ENCODE measurements around the gene MFGE8. TPM values are rescaled to one million over a fixed set of nuclear protein-coding genes. Genes with fewer than 3 reads are reported as not detected.

The MFGE8 gene
- total RNA-seq, 4 donors from 2014 or later, result 239 to 437 (median 395) TPM

DNA sequence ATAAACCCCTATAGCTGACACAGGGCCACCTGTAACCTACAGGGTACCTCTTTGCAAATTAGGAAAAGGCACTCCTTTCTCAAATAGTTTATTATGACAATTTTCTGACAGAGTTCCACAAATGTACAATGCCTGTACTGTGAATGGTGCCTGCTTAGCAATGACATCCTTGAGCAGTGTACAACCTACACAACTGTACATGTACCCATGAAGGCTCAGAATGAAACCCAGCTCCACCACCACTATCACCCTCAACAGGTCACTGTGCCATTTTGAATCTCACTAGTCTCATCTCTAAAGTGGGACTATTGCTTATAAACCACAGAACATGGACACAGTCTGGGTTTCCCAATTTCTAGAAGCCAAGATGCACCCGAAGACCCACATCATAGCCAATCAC is 7.0 kb downstream of the MFGE8 start:
- Histone ChIP-seq H3K4me3 (no peak overlapping the region), H3K27ac (peak overlapping the region; percentile 92 to 99 (median 97)), H3K27me3 (no peaks in the 10 kb centered on the region), H3K9me3 (no peaks in the 10 kb centered on the region), H3K4me1 (peaks cover 60 to 63% of the 10 kb centered on the region in 2 donors), H3K36me3 (peaks cover 0 to 99% of the 10 kb centered on the region in 2 donors)
- TF ChIP-seq, protein P1, sequence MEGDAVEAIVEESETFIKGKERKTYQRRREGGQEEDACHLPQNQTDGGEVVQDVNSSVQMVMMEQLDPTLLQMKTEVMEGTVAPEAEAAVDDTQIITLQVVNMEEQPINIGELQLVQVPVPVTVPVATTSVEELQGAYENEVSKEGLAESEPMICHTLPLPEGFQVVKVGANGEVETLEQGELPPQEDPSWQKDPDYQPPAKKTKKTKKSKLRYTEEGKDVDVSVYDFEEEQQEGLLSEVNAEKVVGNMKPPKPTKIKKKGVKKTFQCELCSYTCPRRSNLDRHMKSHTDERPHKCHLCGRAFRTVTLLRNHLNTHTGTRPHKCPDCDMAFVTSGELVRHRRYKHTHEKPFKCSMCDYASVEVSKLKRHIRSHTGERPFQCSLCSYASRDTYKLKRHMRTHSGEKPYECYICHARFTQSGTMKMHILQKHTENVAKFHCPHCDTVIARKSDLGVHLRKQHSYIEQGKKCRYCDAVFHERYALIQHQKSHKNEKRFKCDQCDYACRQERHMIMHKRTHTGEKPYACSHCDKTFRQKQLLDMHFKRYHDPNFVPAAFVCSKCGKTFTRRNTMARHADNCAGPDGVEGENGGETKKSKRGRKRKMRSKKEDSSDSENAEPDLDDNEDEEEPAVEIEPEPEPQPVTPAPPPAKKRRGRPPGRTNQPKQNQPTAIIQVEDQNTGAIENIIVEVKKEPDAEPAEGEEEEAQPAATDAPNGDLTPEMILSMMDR (IDR thresholded peaks at IDR 0.05 in 4 of 5, conservative IDR thresholded peaks at IDR 0.05 in 1 of 5), result no peak
- no peak for TF ChIP-seq POLR2A (IDR thresholded peaks at IDR 0.05)
- in situ Hi-C loops (cut with MboI; ENCODE audit: low sequenced_read_pairs in 4 of 4) (loop anchor here in 3 of 4 donors (10.0 to 25.0 kb wide), 3 partner anchors 109 to 259 kb away; no protein-coding TSS in a partner anchor), intact Hi-C loops (cut with DNase I; ENCODE audit: low total_unique reads) (loop anchor here (5.0 kb wide), 1 partner anchor 426 kb away; the partner anchor contains the start of gene POLG)
- no peak for DNase-seq
- no peak for ATAC-seq

DNA sequence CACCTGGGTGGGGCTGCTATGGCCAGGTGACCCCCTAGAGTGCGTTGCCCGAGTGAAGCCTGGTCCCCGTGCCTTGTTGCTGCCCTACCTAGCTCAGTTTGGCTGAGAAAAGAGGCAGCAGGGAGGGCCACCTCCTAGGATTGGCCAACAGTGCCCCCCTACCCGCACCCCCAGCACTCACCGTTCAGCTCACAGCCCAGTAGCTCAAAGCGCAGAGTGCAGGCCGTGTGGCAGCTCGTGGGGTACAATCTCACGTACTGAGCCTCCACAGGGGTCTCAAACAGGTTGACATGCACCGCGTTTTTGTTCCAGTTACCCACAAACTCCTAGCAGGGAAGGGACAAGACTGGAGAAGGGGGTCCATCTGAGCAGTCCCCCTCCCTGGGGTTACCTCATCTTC is 7.6 kb downstream of the MFGE8 start:
- H3K27me3 ChIP-seq, result no peaks in the 10 kb centered on the region
- peak overlapping the region; percentile 76 to 99 (median 94) for H3K27ac ChIP-seq
- no peak overlapping the region for H3K4me3 ChIP-seq
- peaks cover 54 to 60% of the 10 kb centered on the region in 2 donors for H3K4me1 ChIP-seq
- DNase-seq, result no peak
- no peak for TF ChIP-seq POLR2A (IDR thresholded peaks at IDR 0.05)
- TF ChIP-seq, protein P1 (IDR thresholded peaks at IDR 0.05 in 4 of 5, conservative IDR thresholded peaks at IDR 0.05 in 1 of 5), result no peak
- H3K36me3 ChIP-seq, result peaks cover 0 to 97% of the 10 kb centered on the region in 2 donors
- in situ Hi-C loops (cut with MboI; ENCODE audit: low sequenced_read_pairs in 4 of 4) (loop anchor here in 3 of 4 donors (10.0 to 25.0 kb wide), 3 partner anchors 109 to 259 kb away; no protein-coding TSS in a partner anchor), intact Hi-C loops (cut with DNase I; ENCODE audit: low total_unique reads) (loop anchor here (2.0 to 5.0 kb wide), 2 partner anchors 113 to 427 kb away; partner anchors contain the start of gene POLG)
- ATAC-seq, result no peak
- H3K9me3 ChIP-seq, result no peaks in the 10 kb centered on the region

DNA sequence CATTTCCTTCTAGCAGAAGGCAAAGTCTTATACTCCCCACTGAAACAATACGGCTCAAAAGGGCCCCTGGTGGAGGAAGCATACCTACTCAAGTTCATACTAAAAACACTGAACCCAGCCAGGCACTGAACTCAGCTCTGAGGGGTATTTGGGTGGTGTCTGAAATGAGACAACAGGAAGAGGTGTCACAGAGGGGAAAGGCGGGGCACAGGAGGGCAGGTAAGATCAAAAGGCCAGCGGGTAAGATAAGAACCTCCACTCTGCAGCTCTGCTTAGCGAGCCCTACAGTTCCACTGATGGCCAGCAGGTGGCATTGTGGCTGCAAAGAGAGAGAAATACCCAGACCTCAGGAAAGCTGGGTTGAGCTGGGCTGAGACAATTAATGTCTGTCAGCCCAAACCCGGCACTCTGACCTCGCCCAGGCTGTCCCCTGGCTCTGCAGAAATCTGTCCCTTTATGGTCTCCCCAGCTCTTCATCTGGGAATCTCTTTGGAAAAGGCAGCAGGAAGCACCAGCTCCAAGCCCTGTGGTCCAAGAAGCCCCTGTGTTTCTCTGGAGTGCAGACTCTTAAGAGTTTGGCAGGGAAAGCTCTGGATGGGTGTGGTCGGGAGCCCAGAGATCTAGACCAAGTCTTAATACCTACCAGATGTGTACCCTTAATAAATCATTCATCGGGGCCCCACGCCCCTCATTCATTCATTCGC is 8.4 kb downstream of the MFGE8 start:
- in situ Hi-C loops (cut with MboI; ENCODE audit: low sequenced_read_pairs in 4 of 4), result loop anchor here (5.0 to 25.0 kb wide), 4 partner anchors 110 to 260 kb away; no protein-coding TSS in a partner anchor
- ATAC-seq, result peak; percentile 65 to 69
- intact Hi-C loops (cut with DNase I; ENCODE audit: low total_unique reads), result loop anchor here (2.0 to 5.0 kb wide), 2 partner anchors 114 to 428 kb away; partner anchors contain the start of gene POLG
- Histone ChIP-seq H3K9me3 (no peaks in the 10 kb centered on the region), H3K4me3 (no peak overlapping the region), H3K4me1 (peaks cover 50 to 55% of the 10 kb centered on the region in 2 donors), H3K27ac (peak overlapping the region; percentile 76 to 99 (median 94)), H3K36me3 (peaks cover 0 to 97% of the 10 kb centered on the region in 2 donors), H3K27me3 (no peaks in the 10 kb centered on the region)
- DNase-seq, result peak; percentile 66 to 75
- no peak for TF ChIP-seq POLR2A (IDR thresholded peaks at IDR 0.05)
- TF ChIP-seq, protein P1 (IDR thresholded peaks at IDR 0.05 in 4 of 5, conservative IDR thresholded peaks at IDR 0.05 in 1 of 5), result peak; percentile 94 to 99 (median 97)

DNA sequence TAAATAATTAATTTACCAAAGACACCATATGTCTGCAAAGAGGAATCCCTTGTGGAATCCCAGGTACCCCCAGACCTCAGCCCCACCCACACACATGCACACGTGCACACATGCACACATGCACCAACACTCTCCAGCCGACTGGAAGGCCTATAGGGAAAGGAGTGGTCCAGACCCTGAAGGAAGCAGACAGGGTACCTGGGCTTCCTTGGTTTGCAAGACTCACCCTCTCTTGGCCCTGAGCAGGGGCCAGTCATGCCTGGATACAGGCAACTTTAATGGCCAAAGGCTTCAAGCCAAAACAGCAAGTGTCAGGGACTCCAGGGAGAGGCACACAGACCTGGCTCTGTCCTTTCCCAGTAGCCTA is 8.9 kb downstream of the MFGE8 start:
- DNase-seq (no peak), ATAC-seq (no peak)
- H3K9me3 ChIP-seq, result no peaks in the 10 kb centered on the region
- H3K36me3 ChIP-seq, result peaks cover 0 to 97% of the 10 kb centered on the region in 2 donors
- intact Hi-C loops (cut with DNase I; ENCODE audit: low total_unique reads), result loop anchor here (2.0 kb wide), 1 partner anchor 115 kb away; no protein-coding TSS in a partner anchor
- H3K4me3 ChIP-seq, result no peak overlapping the region
- peaks cover 49% of the 10 kb centered on the region in 2 donors for H3K4me1 ChIP-seq
- no peaks in the 10 kb centered on the region for H3K27me3 ChIP-seq
- peak overlapping the region; percentile 76 to 99 (median 94) for H3K27ac ChIP-seq
- in situ Hi-C loops (cut with MboI; ENCODE audit: low sequenced_read_pairs in 4 of 4), result loop anchor here (5.0 to 25.0 kb wide), 4 partner anchors 111 to 261 kb away; no protein-coding TSS in a partner anchor
- TF ChIP-seq POLR2A (IDR thresholded peaks at IDR 0.05), result no peak
- TF ChIP-seq, protein P1 (IDR thresholded peaks at IDR 0.05 in 4 of 5, conservative IDR thresholded peaks at IDR 0.05 in 1 of 5), result no peak
